ENCODE data around the gene MED12L.

GRCh38 chr3:151227266-151227806 is 141.9 kb downstream of the MED12L start:
- TF ChIP-seq CTCF (IDR thresholded peaks at IDR 0.05): no peak
- TF ChIP-seq POLR2A (IDR thresholded peaks at IDR 0.05): no peak

All from ovary (tissue), 3 donors.